RPMI7951 (cell line): ENCODE data around the gene SPPL3. TPM values are rescaled to one million over a fixed set of nuclear protein-coding genes. Genes with fewer than 3 reads are reported as not detected.
"Not testable (repeated sequence)": the region's sequence is repeated elsewhere in the genome, so short reads cannot be mapped to it uniquely, and the experiment has no call there.

Experiments used
- DNase-seq: peaks from one replicate; pipeline ENCODE4 v3.0.0-alpha.2; 2012; ENCODE audit warnings: low read depth
- total RNA-seq: library from RNA; depleted of rRNA; stranded (reverse); fragments of >200 nt; shearing (Covaris generic); gene quantifications from 2 replicates; pipeline ENCODE4 v1.2.3, GENCODE V29; 2014

Gene SPPL3
- total RNA-seq, 1 experiment from 2014 or later: 8.4 TPM

DNA sequence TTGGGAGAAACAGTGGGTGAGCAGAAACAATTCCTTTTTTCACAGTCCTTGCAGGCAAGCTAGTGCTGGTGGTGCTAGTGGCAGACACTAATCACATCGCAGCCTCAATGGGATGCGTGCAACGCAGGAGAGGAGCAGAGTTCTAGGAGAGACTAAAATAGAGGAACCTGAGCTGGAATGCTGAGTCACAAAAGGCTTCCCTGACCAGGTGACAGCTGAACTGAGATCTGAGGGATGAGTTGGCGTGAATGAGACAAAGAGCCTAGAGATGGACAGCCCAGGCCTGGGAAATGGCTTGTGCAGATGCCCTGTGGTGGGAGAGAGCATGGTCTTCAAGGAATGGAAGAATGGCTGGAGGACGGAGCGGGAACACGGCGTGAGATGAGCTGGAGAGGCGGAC lies 152.8 kb downstream of the SPPL3 start:
- DNase-seq: no peak

DNA sequence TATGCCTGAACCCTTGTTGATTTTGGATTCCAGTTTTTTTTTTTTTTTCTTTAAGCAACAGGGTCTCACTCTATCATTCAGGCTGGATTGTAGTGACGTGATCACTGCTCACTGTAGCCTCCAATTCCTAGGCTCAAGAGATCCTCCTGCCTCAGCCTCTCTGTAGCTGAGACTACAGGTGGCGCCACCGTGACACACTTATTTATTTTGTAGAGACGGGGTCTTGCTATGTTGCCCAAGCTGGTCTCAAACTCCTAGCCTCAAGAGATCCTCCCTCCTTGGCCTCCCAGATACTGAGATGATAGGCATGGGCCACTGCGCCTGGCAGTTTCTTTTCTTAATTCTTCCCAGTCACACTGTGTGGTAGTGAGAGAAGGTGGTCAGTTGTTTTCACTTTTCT lies 153.4 kb downstream of the SPPL3 start:
- DNase-seq: no peak

GRCh38 chr12:120749256-120749655 lies 154.9 kb downstream of the SPPL3 start:
- no peak for DNase-seq

DNA sequence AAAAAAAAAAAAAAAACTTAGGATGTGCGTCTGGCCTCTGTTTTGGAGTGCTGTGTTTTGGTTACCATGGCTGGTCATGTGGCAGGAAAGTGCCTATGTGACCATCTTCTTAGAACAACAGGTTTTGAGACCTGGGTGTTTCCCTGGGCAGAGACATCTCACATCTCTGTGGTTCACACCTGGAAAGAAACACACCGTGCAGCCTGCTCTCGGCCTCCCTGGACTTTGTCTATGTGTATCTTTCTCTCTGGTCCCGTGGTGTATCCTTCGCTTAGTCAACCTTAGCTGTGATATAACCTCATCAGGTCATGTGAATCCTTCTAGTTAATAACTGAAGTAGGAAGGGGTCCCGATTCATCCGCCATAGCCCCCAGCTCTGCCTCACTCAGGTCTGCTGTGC lies 155.9 kb downstream of the SPPL3 start:
- no peak for DNase-seq

DNA sequence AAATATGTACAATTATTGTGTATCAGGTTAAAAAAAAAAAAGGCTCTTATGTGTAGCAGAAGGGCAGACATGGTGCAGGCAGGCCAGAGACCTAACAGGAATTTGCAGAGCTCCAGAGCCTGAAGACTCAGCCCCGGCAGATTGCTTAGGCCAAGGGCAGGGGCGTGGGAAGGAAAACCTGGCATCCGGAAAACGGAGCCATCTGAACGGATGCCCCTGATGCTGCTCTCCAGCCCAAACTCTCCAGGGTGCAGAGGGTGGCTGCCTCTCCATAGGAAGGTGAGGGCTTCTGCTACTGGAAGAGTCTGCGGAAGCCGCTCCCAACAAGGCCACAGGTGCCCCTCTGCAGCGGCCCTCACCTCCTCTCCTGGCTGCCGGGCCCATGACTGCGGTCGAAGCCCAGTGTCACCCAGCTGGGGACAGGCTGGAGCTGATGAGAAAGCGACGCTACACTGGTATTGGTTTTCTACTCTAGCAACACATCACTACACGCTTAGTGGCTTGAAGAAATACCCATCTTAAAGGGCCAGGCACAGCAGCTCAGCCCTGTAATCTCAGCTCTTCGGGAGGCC lies 159.2 kb downstream of the SPPL3 start:
- no peak for DNase-seq

DNA sequence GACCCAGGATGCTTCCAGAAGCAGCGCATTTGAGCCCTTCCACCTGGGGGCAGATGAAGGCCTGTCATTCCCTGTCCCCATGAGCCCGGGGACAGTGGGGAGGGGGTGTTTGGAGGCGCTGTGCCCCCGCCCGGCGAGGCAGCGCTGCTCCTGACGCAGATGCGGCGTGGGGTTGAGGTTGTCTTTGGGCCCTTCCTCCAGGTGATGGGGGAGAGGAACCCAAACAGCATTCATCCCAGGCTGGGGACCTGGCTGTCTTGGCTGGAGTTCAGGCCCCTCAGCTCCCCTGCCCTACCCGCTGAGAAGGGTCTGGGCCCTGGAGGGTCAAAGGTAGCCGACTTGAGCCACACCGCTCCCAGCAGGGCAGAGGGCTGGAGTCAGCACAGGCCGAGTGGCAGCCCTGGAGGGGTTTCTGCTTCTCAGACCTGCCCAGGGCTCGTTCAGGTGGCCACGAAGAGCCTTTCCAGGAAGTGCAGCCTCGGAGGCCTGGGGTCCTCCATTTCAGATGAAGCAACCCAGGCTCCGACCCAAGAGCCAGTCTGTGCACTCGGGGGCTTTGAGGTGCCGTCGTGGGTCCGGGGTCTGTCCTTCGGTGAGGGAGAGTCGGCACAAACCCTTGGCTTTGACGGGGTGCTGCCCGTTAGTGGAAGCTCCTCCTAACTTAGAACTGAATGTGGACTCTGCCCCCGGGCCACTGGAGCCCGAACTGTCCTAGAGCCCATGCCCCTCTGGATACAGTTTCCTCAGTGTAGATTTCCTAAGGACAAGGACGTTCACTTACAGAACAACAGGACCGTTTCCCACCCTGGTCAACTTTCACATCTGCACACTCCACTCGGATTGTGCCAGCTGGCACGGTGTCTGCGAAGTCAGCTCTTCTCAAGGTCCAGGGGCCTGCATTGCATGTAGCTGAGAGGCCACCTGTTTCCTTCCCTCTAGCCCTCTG lies 162.4 kb downstream of the SPPL3 start:
- no peak for DNase-seq

- no peak for DNase-seq
Measured at GRCh38 chr12:120740871-120741270, 163.3 kb downstream of the SPPL3 start.

GRCh38 chr12:120739821-120740613 lies 164.1 kb downstream of the SPPL3 start:
- no peak for DNase-seq

- no peak for DNase-seq
Measured at GRCh38 chr12:120739031-120739762, 165.0 kb downstream of the SPPL3 start.

DNA sequence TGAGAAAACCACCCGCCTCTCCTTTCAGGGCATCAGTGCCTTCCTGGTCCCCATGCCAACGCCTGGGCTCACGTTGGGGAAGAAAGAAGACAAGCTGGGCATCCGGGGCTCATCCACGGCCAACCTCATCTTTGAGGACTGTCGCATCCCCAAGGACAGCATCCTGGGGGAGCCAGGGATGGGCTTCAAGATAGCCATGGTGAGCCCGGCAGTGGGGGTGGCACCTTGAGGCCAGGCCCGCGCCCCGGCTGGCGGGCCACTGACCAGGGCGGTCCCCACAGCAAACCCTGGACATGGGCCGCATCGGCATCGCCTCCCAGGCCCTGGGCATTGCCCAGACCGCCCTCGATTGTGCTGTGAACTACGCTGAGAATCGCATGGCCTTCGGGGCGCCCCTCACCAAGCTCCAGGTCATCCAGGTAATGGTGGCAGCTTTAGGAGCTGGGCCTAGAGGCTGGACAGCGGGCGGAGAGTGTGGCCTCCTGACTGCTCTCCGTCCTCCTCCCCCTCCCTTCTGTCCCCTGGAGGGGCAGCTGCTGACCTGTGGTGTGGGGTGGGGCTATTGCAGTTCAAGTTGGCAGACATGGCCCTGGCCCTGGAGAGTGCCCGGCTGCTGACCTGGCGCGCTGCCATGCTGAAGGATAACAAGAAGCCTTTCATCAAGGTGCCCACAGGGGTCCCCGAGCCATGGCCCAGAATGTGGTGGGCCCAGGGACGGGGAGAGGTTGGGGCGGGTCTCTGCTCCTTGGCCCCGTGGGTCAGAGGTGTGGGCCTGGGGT lies 165.7 kb downstream of the SPPL3 start:
- DNase-seq: no peak

- no peak for DNase-seq
Measured at GRCh38 chr12:120737557-120738251, 166.5 kb downstream of the SPPL3 start.

DNA sequence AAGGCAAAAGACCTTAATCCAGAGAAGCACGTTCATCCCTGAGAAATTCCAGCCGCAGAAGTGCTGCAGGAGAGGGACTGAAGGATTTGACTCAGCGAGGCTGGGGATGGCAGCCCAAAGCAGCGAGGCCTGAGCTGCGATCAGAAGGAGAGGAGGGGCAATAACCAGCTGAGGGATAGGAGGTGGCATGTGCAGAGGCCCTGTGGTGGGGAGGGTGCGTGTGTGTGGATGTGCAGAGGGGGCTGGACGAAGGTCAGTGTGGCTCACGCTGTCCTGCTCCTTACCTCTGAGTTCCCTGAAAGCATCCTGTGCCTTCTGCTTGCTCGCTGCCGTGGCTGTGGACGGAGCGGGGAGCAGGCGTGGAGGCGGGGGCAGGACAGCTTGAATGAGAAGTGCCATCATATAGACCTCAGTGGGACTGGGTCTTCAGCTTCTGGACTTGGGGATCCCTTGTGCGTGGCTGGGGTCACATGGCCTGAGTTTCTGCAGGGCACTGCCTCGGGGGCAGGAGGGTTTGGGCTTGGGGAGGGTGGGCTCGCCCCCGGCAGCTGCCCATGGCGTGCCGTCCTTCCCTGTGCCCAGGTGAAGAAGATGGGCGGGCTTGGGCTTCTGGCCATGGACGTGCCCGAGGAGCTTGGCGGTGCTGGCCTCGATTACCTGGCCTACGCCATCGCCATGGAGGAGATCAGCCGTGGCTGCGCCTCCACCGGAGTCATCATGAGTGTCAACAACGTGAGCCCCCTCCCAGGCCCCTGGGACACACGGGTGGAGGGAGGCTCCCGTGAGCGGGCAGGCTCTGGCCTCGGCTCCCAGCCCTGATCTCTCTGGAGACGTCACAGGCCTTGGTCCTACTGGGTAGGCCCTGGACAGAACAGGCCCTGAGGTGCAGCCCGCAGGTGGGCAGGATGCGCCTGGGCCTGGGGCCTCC lies 167.5 kb downstream of the SPPL3 start:
- no peak for DNase-seq

DNA sequence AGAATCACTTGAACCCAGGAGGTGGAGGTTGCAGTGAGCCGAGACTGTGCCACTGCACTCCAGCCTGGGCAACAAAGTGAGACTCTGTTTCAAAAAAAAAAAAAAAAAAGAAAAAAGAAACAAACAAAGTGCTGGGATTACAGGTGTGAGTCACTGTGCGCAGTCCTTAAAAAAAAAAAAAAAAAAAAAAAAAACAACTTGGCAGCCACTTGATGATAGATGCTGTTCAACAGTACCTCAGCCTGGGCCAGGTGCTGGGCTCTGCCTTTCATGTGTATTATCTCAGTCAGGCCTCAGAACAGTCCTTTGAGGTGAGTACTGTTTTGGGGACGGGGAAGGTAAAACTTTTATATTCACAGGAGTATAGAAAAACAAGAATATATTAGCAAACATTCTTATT lies 169.0 kb downstream of the SPPL3 start:
- DNase-seq: no peak

- DNase-seq: no peak
Measured at GRCh38 chr12:120734210-120734609, 169.9 kb downstream of the SPPL3 start.

DNA sequence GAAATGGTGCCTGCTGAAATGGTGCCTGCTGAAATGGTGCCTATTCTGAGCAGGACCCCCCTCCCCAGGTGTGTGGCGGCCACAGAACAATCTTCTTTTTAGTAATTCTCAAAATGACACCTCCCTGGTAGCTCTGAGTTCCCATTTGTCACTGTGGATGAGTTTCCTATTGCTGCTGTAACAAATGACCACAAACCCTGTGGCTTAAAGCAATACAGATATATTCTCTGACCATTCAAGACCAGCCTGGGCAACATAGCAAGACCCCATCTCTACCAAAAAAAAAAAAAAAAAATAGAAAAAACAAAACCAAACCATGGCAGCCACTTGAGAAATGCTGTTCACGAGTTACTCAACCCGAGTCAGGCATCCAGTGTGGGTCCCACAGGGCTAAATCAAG lies 170.6 kb downstream of the SPPL3 start:
- DNase-seq: no peak

- DNase-seq: not testable (repeated sequence)
Measured at GRCh38 chr12:120732198-120732597, 172.0 kb downstream of the SPPL3 start.

DNA sequence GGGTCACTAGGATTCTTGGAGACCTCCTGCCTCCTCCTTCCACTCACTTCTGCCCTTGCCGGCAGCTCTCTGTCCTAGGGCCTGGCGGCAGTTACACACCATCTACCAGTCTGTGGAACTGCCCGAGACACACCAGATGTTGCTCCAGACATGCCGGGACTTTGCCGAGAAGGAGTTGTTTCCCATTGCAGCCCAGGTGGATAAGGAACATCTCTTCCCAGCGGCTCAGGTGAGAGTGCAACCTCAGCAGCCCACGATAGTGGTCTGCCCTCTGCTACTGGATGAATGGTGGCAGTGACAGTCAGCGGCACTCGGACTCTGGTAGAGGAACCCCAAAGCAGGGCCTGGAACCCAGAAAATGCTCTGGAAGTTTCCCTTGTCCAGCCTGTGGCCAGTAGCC lies 177.2 kb downstream of the SPPL3 start:
- DNase-seq: no peak

DNA sequence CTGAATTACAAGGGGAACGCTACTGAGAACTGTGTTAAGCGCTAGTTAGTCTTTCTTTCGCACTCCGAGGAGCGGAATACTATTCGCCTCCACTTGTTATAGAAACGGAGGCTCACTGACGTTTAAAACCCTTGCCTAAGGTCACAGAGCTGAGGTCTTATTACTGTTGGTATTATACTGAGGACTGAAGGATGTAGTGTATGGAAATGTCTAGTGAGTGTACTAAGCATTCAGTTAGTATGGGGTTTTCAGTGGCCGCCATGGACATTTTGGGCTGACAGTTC lies 177.7 kb downstream of the SPPL3 start:
- no peak for DNase-seq

GRCh38 chr12:120725659-120726509 lies 178.3 kb downstream of the SPPL3 start, which contains the start of gene ACADS:
Gene ACADS (plus strand): TSS chr12:120725826. CDS start chr12:120725886, 60 bp downstream.
- DNase-seq: peak; percentile 79
